DND-41 (cell line): ENCODE data around the gene TNFAIP8.

Source experiments
- CTCF ChIP-seq: IDR thresholded peaks from 2 replicates; pipeline ENCODE4 v1.5.1; 2012; ENCODE audit warnings: borderline replicate concordance, low read length, moderate library complexity, mild to moderate bottlenecking; ENCODE audit not compliant: poor library complexity, severe bottlenecking; ENCODE audit errors: extremely low read depth
- EZH2 ChIP-seq: IDR thresholded peaks from 3 replicates; pipeline ENCODE4 v1.6.1; 2012; ENCODE audit warnings: borderline replicate concordance, low read depth, mild to moderate bottlenecking, moderate library complexity, low read length, inconsistent platforms; ENCODE audit not compliant: severe bottlenecking

GRCh38 chr5:119316086-119316485 lies 39.7 kb upstream of the TNFAIP8 start:
- TF ChIP-seq EZH2 (no peak), CTCF (no peak)
